ACHN (cell line): Measurements from ENCODE around the gene NOS3.
"Not testable (repeated sequence)": the region's sequence is repeated elsewhere in the genome, so short reads cannot be mapped to it uniquely, and the experiment has no call there.

Experiments
- DNase-seq: peaks from one replicate; pipeline ENCODE4 v3.0.0-alpha.2; 2015
- in situ Hi-C: cut with HindIII; loops from 2 replicates; pipeline ENCODE4 v1.10.0; 2017; ENCODE audit warnings: low sequenced_read_pairs, low pct_ligation_motif_present, low pct_unique_long_range_greater_than_20kb

The NOS3 gene

GRCh38 chr7:151039850-151040548 lies 49.2 kb downstream of the NOS3 start:
- DNase-seq, result no peak
- in situ Hi-C loops, result no loop called here

GRCh38 chr7:151040616-151041375 lies 50.0 kb downstream of the NOS3 start:
- no peak for DNase-seq
- in situ Hi-C loops, result no loop called here

DNA sequence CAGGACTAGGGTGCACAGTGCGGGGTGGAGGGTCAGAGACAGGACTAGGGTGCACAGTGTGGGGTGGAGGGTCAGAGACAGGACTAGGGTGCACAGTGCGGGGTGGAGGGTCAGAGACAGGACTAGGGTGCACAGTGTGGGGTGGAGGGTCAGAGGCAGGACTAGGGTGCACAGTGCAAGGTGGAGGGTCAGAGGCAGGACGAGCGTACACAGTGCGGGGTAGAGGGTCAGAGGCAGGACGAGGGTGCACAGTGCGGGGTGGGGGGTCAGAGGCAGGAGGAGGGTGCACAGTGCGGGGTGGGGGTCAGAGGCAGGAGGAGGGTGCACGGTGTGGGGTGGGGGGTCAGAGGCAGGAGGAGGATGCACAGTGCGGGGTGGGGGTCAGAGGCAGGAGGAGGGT lies 52.6 kb downstream of the NOS3 start:
- DNase-seq, result not testable (repeated sequence)

GRCh38 chr7:151043959-151044358 lies 53.1 kb downstream of the NOS3 start:
- no peak for DNase-seq
- in situ Hi-C loops, result no loop called here

More for the DNA sequence above, 52.6 kb downstream of the NOS3 start:
- in situ Hi-C loops, result not testable (repeated sequence)

GRCh38 chr7:151045262-151045661 lies 54.4 kb downstream of the NOS3 start:
- in situ Hi-C loops, result no loop called here
- DNase-seq, result no peak

GRCh38 chr7:151045967-151046366 lies 55.1 kb downstream of the NOS3 start:
- in situ Hi-C loops, result no loop called here
- DNase-seq, result no peak

DNA sequence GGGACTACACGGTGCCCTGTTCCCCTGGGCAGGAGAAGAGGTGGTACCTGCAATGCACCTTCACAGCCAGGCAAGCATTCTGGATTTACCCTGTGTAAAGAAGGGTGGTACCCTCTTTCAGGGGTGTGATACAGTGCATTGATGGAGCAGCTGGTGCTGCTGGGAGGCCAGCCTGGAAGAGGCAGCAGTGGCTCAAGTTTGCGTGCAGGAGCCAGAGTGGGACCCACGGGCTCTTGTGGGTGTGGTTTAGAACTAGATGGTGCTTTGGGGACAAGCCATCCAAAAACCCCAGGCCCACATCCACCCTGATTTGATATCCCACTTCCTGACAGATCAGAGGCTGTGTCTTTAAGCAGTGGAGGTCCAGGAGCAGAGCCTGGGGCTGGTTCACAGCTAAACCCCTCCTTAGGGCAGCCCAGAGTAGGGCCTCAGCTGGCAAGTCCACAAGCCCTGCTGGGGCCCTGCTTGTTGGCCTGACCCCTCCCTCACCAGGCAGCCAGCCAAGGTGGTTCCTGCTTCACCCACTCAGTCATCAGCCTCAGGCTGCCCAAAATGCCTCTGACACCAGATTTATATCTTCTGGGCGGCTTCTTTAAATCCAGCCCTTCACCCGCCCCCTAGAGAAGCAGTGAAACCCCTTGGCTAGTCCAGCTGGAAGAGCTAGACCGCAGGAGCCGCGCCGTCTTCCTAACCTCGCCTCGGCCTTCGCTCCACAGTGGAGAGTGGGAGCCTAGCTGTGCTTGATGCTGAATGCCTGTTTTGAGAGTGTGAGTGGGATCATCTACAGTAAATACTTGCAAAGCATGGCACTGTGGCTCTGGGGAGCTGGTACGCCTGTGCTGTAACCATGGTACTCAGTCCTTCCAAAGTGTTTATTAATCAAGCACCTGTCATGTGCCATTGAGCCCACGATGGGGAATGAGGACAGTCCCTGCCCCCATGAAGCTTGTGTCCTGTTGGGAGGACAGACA lies 56.1 kb downstream of the NOS3 start:
- DNase-seq, result no peak
- in situ Hi-C loops, result no loop called here

DNA sequence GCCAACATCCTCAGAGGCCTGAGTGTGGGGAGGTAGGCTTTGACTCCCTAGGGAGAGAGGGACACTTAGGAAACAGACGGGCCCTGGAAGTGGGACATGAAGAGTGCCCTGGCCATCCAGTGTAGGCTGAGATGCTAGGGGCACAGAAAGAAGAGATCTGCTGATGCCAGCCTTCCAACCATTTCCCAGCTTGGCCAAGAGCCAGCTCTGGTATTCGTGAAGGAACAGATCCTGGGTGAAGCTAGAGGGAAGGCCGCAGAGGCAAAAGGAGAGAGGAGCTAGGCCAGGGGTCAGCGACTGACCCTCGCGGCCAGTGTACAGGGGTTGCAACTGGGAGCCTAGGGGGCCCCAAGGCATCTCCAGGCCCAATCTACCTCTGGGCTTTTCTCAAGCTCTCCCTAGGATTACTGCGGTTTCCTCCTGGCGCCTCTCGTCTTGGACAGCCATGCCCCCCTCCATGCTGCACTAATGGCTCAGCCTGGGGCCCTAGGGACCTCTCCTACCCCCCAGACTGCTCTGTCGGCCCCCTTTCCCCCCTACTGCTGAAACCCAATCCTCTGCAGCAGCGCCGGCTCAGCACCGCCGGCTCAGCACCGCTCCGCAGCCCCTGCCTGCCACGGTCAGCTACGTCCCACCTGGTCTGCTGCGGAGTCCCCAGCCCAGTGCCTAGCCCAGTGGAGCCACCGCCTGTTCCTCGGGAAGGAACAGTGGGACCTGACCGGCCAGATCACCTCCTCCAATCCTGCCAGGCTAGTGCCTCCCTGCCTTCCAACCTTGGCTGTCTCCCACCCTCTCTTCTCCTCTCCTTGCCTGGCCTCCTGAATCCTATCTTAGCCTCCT lies 57.4 kb downstream of the NOS3 start, which contains the start of gene ASIC3:
Gene ASIC3, plus strand, starts transcription at position 556 of the 840 bp plus-strand sequence. CDS start 355 bp downstream, outside the sequence.
- in situ Hi-C loops, result no loop called here

DNA sequence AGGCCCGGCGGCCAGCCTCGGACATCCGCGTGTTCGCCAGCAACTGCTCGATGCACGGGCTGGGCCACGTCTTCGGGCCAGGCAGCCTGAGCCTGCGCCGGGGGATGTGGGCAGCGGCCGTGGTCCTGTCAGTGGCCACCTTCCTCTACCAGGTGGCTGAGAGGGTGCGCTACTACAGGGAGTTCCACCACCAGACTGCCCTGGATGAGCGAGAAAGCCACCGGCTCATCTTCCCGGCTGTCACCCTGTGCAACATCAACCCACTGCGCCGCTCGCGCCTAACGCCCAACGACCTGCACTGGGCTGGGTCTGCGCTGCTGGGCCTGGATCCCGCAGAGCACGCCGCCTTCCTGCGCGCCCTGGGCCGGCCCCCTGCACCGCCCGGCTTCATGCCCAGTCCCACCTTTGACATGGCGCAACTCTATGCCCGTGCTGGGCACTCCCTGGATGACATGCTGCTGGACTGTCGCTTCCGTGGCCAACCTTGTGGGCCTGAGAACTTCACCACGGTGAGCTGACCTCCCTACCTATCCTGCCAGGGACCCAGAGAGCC lies 58.2 kb downstream of the NOS3 start:
- in situ Hi-C loops, result no loop called here
- no peak for DNase-seq

More for the DNA sequence above, 57.4 kb downstream of the NOS3 start, which contains the start of gene ASIC3:
- DNase-seq, result no peak

DNA sequence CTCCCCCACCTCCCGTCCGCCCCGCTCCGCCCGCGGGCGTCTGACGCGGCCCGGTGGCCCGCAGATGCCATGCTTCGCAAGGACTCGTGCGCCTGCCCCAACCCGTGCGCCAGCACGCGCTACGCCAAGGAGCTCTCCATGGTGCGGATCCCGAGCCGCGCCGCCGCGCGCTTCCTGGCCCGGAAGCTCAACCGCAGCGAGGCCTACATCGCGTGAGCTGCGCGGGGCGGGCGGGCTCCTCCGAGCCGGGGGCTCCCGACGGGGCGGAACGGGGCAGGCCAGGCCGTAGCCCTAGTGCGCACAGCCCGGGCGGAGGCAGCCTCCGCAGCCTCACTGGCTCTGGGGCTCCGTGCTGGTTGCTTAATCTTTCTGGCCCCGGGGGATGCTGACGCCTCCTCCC lies 60.3 kb downstream of the NOS3 start:
- in situ Hi-C loops, result no loop called here
- peak; percentile 77 for DNase-seq

- DNase-seq, result no peak
- in situ Hi-C loops, result no loop called here
These were observed 62.3 kb downstream of the NOS3 start for GRCh38 chr7:151053096-151053495.

GRCh38 chr7:151053751-151054150 lies 62.9 kb downstream of the NOS3 start:
- in situ Hi-C loops, result no loop called here
- no peak for DNase-seq

DNA sequence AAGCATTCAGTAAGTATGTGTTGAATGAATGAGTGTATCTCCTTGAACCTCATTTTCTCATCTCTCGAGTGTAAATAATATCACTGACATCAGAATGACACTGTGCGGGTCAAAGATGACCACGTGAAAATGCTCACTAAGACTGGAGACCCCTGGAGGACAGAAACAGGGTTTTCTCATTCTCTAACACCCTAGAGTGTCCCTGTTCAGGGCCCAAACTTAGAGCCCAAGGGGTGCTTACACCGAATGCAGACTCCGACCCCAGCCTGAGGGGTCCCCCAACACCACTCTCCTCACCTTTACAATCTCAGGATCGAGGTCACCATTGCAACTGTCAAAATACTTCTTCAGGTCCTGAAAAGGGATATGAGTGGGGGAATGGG lies 65.5 kb downstream of the NOS3 start:
- in situ Hi-C loops, result no loop called here
- DNase-seq, result no peak

DNA sequence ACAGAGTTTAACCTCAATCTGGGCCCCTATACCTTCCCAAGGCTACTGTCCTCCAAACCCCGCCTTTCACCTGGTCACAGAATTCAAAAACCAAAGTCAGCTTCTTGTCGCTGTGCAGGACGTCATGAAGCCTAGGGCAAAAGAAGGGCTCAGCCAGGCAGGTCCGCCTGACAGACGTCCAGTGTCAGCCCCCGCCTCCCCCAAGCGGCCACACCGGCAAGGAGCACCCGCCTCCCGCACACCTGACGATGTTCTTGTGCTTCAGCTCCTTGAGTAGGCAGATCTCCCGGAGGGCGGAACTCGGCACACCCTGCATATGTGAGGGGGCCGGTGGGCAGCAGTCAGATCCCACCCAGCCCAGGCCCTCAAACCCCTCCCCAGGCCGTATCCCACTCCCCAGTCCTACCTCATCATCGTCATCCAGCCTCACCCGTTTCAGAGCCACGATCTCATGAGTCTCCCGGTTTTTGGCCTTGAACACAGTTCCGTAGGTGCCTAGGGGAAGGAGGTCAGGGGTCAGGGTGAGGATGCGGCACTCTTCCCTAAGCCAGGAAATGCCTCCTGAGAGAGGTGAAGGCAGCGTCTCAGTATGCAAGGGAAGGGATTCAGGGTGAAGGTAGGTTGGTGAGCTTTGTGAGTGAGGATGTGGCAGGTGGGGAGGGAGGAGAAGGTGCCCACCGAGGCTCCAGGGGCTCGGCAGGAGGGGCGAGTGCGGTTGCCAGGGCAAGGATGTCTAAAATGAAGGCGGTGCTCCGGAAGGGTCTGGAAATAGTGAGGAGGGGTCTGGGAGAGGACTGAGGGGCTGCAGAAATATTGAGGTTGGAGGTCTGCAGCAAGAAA lies 66.1 kb downstream of the NOS3 start:
- no peak for DNase-seq
- in situ Hi-C loops, result no loop called here

DNA sequence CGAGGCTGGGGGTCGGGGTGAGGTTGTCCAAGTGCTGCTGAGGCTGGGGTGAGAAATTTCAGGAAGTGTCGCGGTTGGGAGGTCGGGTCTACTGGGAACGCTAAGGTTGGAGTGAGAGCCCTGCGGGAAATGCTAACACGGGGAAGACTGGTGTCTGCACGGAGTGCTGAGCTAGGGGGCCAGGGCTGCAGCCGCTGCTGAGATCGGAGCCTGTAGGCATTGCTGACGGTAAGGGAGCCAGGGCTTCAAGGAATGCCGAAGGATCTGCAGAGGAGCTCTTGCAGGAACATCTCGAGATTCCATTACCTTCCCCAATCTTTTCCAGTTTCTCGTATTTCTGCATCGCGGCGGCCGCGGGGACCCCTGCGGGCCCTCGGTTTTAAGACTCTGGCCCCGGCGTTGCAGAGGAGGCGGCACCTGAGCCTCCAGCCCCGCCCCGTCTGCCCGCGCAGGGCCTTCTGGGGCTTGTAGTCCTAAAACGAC lies 66.7 kb downstream of the NOS3 start, which contains the start of gene CDK5:
Gene CDK5, minus strand, starts transcription at position 392 of the 483 bp plus-strand sequence. Its CDS starts 49 bp downstream, at position 343.
- DNase-seq, result no peak
- in situ Hi-C loops, result no loop called here

DNA sequence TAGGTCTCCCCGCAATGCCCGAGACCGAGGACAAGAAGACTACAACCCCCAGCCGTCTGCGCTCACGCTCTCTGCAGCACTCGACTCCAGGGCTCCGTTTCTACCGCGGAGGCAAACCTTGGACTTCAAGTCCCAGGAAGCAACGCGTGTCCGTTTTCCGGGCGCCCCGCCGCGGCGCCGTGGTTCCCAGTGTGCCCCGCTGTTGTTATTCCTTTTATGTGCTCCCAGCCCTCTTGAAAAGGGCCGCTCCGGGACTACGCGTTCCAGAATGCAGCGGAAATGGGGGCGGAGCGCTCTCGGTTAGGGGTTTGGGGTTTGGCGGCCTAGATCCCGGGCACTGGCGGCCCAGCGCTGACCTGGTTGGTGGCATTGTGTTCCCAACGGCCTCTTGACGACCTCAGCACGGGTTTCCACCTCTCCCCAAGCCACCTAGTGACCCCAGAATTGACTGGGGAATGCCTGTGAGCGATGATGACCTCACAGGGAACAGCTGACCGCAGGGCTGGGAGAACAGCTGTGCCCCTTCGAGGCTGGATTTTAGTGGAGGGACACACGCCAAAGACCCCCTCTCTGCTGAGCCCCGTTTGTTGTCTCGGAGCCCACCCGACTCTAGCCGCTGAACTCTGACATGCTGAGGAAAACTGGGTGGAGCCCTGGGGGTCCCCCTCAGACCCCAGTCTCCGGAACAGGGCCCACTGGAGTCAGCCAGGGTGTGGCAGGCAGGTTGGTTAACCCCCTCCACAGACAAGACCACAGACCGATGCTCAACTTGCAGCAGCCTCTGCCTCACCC lies 67.4 kb downstream of the NOS3 start:
- DNase-seq, result peak; percentile 100
- in situ Hi-C loops, result no loop called here
